ENCODE results near the gene CDH4.

- TF ChIP-seq CTCF (conservative IDR thresholded peaks at IDR 0.05; ENCODE audit: low read length) (no peak), EZH2phosphoT487 (IDR thresholded peaks at IDR 0.05; ENCODE audit: borderline replicate concordance, low read depth, low read length) (no peak)
Measured at GRCh38 chr20:61416546-61416945, 164.5 kb downstream of the CDH4 start.

All from OCI-LY7 (cell line).